HepG2 (cell line): Measurements from ENCODE around the gene TRNP1. TPM values are rescaled to one million over a fixed set of nuclear protein-coding genes. Genes with fewer than 3 reads are reported as not detected.

Experiments
- ATAC-seq: fragments of 200-7000 bp; cut with Tn5 transposase; 3 replicates; pipeline ENCODE4 v1.9.1; 2020; ENCODE audit warnings: mild to moderate bottlenecking, moderate library complexity
- BruUV-seq: library from RNA; stranded (reverse); fragments of 400-500 nt; replicated peaks from 2 replicates; lab custom pipeline; 2021; lab: Mats Ljungman, UMichigan
- CTCF ChIA-PET: fragments of 300-600 bp; formaldehyde crosslinking; extraction: SDS; loops from one replicate; lab custom pipeline; 2021; ENCODE audit warnings: low total read pairs, inconsistent platforms, low intra/inter-chr PET ratio; lab: Yijun Ruan, JAX
- POLR2A ChIA-PET: fragments of 350-600 bp; sonication (Branson Sonifier 250); formaldehyde crosslinking; loops from one replicate; lab custom pipeline; 2020; ENCODE audit warnings: antibody characterized with exemption, inconsistent platforms; lab: Yijun Ruan, JAX
- DNase-seq: peaks from one replicate; pipeline ENCODE4 v3.0.0-alpha.2; 2015; ENCODE audit warnings: low spot score
- FAIRE-seq: peaks from 3 replicates; lab custom pipeline; 2011; peaks lifted over from hg19 to GRCh38; lab: Jason Lieb, UNC
- H2AFZ ChIP-seq: one replicate; pipeline ENCODE4 v1.6.1; 2011; ENCODE audit warnings: low read length, inconsistent platforms
- H3K27ac ChIP-seq: fragments of 300-600 bp; 3 replicates; pipeline ENCODE4 v1.8.0; 2011; ENCODE audit warnings: mixed run types, mild to moderate bottlenecking, mixed read lengths, low read length, inconsistent platforms; ENCODE audit not compliant: insufficient read depth; ENCODE audit errors: extremely low read length
- H3K27me3 ChIP-seq, 2 experiments: fragments of 200-600 bp in 1 of 2; 2 replicates in 1 of 2; 3 replicates in 1 of 2; pipeline versions ENCODE4 v1.6.0 to v1.8.0; 2011; ENCODE audit warnings: low read length in 2 of 2, mild to moderate bottlenecking in 2 of 2, moderate library complexity in 2 of 2, inconsistent platforms in 1 of 2; ENCODE audit not compliant: insufficient read depth in 2 of 2, control insufficient read depth in 1 of 2
- H3K36me3 ChIP-seq, 2 experiments: fragments of 200-600 bp in 1 of 2; replicated peaks in 1 of 2; 2 replicates in 1 of 2; 3 replicates in 1 of 2; pipeline versions ENCODE4 v1.5.1 to v1.8.0; 2011; ENCODE audit warnings: low read length in 2 of 2, inconsistent platforms in 1 of 2; ENCODE audit not compliant: insufficient read depth in 2 of 2, control insufficient read depth in 1 of 2
- H3K4me1 ChIP-seq: 2 replicates; pipeline ENCODE4 v1.5.1; 2012; ENCODE audit warnings: low read length, inconsistent platforms; ENCODE audit not compliant: insufficient read depth
- H3K4me2 ChIP-seq: 2 replicates; pipeline ENCODE4 v1.6.0; 2011; ENCODE audit warnings: low read depth, low read length, inconsistent platforms
- H3K4me3 ChIP-seq, 3 experiments: fragments of 200-600 bp in 1 of 3; sonication (generic), shearing (Covaris generic) in 1 of 3; replicated peaks in 1 of 3; 2 replicates each; pipeline ENCODE4 v1.5.1; 2011 to 2016; ENCODE audit warnings: low read length in 3 of 3, inconsistent platforms in 2 of 3, low read depth in 2 of 3, mild to moderate bottlenecking in 2 of 3, control low read depth in 1 of 3, mixed read lengths in 1 of 3; ENCODE audit not compliant: insufficient read depth in 1 of 3
- H3K79me2 ChIP-seq: one replicate; pipeline ENCODE4 v1.6.1; 2011; ENCODE audit warnings: low read length, inconsistent platforms; ENCODE audit not compliant: insufficient read depth
- H3K9ac ChIP-seq: 2 replicates; pipeline ENCODE4 v1.6.0; 2011; ENCODE audit warnings: mild to moderate bottlenecking, low read depth, low read length, inconsistent platforms; ENCODE audit not compliant: insufficient read depth
- H3K9me3 ChIP-seq: 2 replicates; pipeline ENCODE4 v1.5.1; 2012; ENCODE audit warnings: mild to moderate bottlenecking, low read length
- H4K20me1 ChIP-seq: 2 replicates; pipeline ENCODE4 v1.6.0; 2011; ENCODE audit warnings: inconsistent platforms, mild to moderate bottlenecking, low read length, moderate library complexity; ENCODE audit not compliant: insufficient read depth
- FOXC1 ChIP-seq: sonication (generic); formaldehyde crosslinking; IDR thresholded peaks from 2 replicates; pipeline ENCODE4 v1.8.0; 2022; ENCODE audit warnings: mild to moderate bottlenecking, missing genetic modification reagents, borderline replicate concordance
- FOXO4 ChIP-seq: sonication (generic); formaldehyde crosslinking; conservative IDR thresholded peaks from 2 replicates; pipeline ENCODE4 v1.8.1; 2023; ENCODE audit warnings: missing genetic modification reagents
- NCOA1 ChIP-seq: sonication (generic); formaldehyde crosslinking; IDR thresholded peaks from 2 replicates; pipeline ENCODE4 v1.9.0; 2021; ENCODE audit warnings: missing genetic modification reagents
- PLSCR1 ChIP-seq: sonication (generic); formaldehyde crosslinking; IDR thresholded peaks from 2 replicates; pipeline ENCODE4 v1.5.0; 2020; ENCODE audit warnings: missing genetic modification reagents, mild to moderate bottlenecking, borderline replicate concordance
- ZNF496 ChIP-seq: sonication (generic); formaldehyde crosslinking; IDR thresholded peaks from 2 replicates; pipeline ENCODE4 v1.8.1; 2023; ENCODE audit warnings: mild to moderate bottlenecking, moderate library complexity, missing genetic modification reagents; ENCODE audit not compliant: insufficient replicate concordance
- WGBS: methylation state at CpG from one replicate; pipeline ENCODE4 v1.1.6; 2017; ENCODE audit warnings: low lambda C conversion rate; 5-methylcytosine and 5-hydroxymethylcytosine counted together
- in situ Hi-C: cut with HindIII; loops from 2 replicates; pipeline ENCODE4 v1.10.0; 2017; ENCODE audit warnings: low pct_unique_long_range_greater_than_20kb; ENCODE audit not compliant: extremely low pct_ligation_motif_present
- intact Hi-C: fragments of 100-400 bp; cut with micrococcal nuclease; formaldehyde crosslinking; loops from one replicate; pipeline ENCODE4 v1.10.0; 2022; ENCODE audit not compliant: unreplicated experiment
- polyA plus RNA-seq, 8 experiments: library from polyadenylated mRNA; depleted of rRNA in 3 of 8; stranded (reverse) in 7 of 8; unstranded in 1 of 8; fragments of >200 nt; fragmentation: Illumina TruSeq in 4 of 8; extraction: Trizol in 4 of 8; gene quantifications; 2 replicates each; pipeline versions ENCODE4 v1.2.1 to v1.2.3, GENCODE V29; 2011 to 2016; ENCODE audit warnings: low read depth in 4 of 8, missing spikeins in 1 of 8, mixed read lengths in 1 of 8; ENCODE audit not compliant: insufficient read depth in 1 of 8
- total RNA-seq, 5 experiments: library from RNA; depleted of rRNA; stranded (reverse); fragments of >200 nt; fragmentation: Illumina TruSeq; extraction: Trizol; gene quantifications; 2 replicates each; pipeline ENCODE4 v1.2.3, GENCODE V29; 2016; ENCODE audit warnings: low read depth in 1 of 5

The TRNP1 gene
- total and polyA plus RNA-seq, 2 of the 13 experiments (the other 11 are each of a cell fraction or from before 2014, with no cell fraction given): 42.0 to 158 TPM

GRCh38 chr1:27047914-27048313 lies 54.4 kb downstream of the TRNP1 start (continued):
- TF ChIP-seq FOXO4 (CRISPR knock-in tag): no peak
- TF ChIP-seq, all 625 proteins: peak for 0

- no peak for FAIRE-seq
- Histone ChIP-seq H3K9me3 (no peaks in the 10 kb centered on the region), H3K4me3 (no peak overlapping the region)
- no TSS peak for BruUV-seq
- TF ChIP-seq FOXC1 (no peak), ZNF496 (CRISPR knock-in tag) (no peak), PLSCR1 (CRISPR knock-in tag) (no peak), NCOA1 (CRISPR knock-in tag) (no peak)
- TF ChIP-seq, all 625 proteins: peak for 0
- H3K4me1 ChIP-seq: peaks cover 8% of the 10 kb centered on the region; the same call in 1 of the 2 replicates
- DNase-seq: no peak
- H3K27ac ChIP-seq: no peak overlapping the region
- ChIA-PET POLR2A (no interaction called here), CTCF (no interaction called here)
- no peaks in the 10 kb centered on the region for H4K20me1 ChIP-seq
- H3K36me3 ChIP-seq: no peaks in the 10 kb centered on the region
- no peak overlapping the region for H3K9ac ChIP-seq
- no peaks in the 10 kb centered on the region for H3K79me2 ChIP-seq
- in situ Hi-C loops: loop anchor here (5.0 to 10.0 kb wide), 2 partner anchors 48 to 236 kb away; no protein-coding TSS in a partner anchor
- WGBS: 6% methylated on average over 2 of the region's 2 CpGs
- H3K27me3 ChIP-seq: peaks cover 6 to 22% of the 10 kb centered on the region in 2 experiments; a peak in 4 of 5 replicates
- H2AFZ ChIP-seq: no peak overlapping the region
- ATAC-seq: no peak
- H3K4me2 ChIP-seq: no peak overlapping the region
- intact Hi-C loops: loop anchor here (10.0 kb wide), 1 partner anchor 84 kb away; the partner anchor contains the start of gene KDF1
Measured at GRCh38 chr1:27049100-27049499, 55.6 kb downstream of the TRNP1 start.
